K562 (cell line): ENCODE results near the gene ANXA7. TPM values are rescaled to one million over a fixed set of nuclear protein-coding genes. Genes with fewer than 3 reads are reported as not detected.
A peak's percentile ranks its signal among the peaks of the same experiment; 100 is the strongest.

ENCODE experiments used
- ATF4 ChIP-seq: fragments of 450-650 bp; formaldehyde crosslinking; IDR thresholded peaks from 2 replicates; pipeline ENCODE4 v1.4.0; 2022; ENCODE audit warnings: mild to moderate bottlenecking, moderate library complexity
- BHLHE40 ChIP-seq: IDR thresholded peaks from 2 replicates; pipeline ENCODE4 v1.6.1; 2011; ENCODE audit warnings: low read length, improper control_type of control experiment
- CBFB ChIP-seq: sonication (generic); formaldehyde crosslinking; IDR thresholded peaks from 2 replicates; pipeline ENCODE4 v1.4.0; 2020; ENCODE audit warnings: mild to moderate bottlenecking, missing genetic modification reagents
- CEBPB ChIP-seq: fragments of 450-650 bp; IDR thresholded peaks from 2 replicates; pipeline ENCODE4 v1.6.1; 2016; ENCODE audit warnings: missing genetic modification characterization, missing compliant biosample characterization
- CHD4 ChIP-seq: fragments of 200-600 bp; sonication (generic); IDR thresholded peaks from 3 replicates; pipeline ENCODE4 v1.6.1; 2012; ENCODE audit warnings: low read depth, mild to moderate bottlenecking, mixed read lengths, low read length, inconsistent platforms; ENCODE audit not compliant: insufficient read depth, insufficient replicate concordance, poor library complexity, severe bottlenecking
- E2F3 ChIP-seq: fragments of 250-450 bp; sonication (Bioruptor Pico); IDR thresholded peaks from 2 replicates; pipeline ENCODE4 v1.4.0; 2020; ENCODE audit warnings: mild to moderate bottlenecking
- EZH2 ChIP-seq: IDR thresholded peaks from 2 replicates; pipeline ENCODE4 v1.6.1; 2012; ENCODE audit warnings: low read depth, mild to moderate bottlenecking, inconsistent platforms, low read length, borderline replicate concordance
- GABPA ChIP-seq: fragments of 200-800 bp; sonication (Bioruptor generic); conservative IDR thresholded peaks from 2 replicates; pipeline ENCODE4 v1.6.1; 2016; ENCODE audit warnings: low read depth, missing genetic modification characterization, missing compliant biosample characterization
- NCOA4 ChIP-seq: fragments of 450-650 bp; IDR thresholded peaks from 2 replicates; pipeline ENCODE4 v1.6.1; 2018; ENCODE audit warnings: mild to moderate bottlenecking; ENCODE audit not compliant: partially characterized antibody
- POLR3A ChIP-seq: IDR thresholded peaks from 2 replicates; pipeline ENCODE4 v1.6.1; 2011; ENCODE audit warnings: borderline replicate concordance, mild to moderate bottlenecking, moderate library complexity; ENCODE audit not compliant: insufficient read length, insufficient read depth; ENCODE audit errors: extremely low read depth
- TARDBP ChIP-seq: fragments of 450-650 bp; IDR thresholded peaks from 2 replicates; pipeline ENCODE4 v1.6.1; 2016
- THRA ChIP-seq: fragments of 450-650 bp; IDR thresholded peaks from 2 replicates; pipeline ENCODE4 v1.6.1; 2017; ENCODE audit warnings: mild to moderate bottlenecking, moderate library complexity
- THRAP3 ChIP-seq: fragments of 450-650 bp; IDR thresholded peaks from 2 replicates; pipeline ENCODE4 v1.6.1; 2016; ENCODE audit warnings: mild to moderate bottlenecking, inconsistent platforms, borderline replicate concordance
- ZEB2 ChIP-seq: fragments of 450-650 bp; IDR thresholded peaks from 2 replicates; pipeline ENCODE4 v1.6.1; 2016
- ZNF121 ChIP-seq: sonication (generic); formaldehyde crosslinking; conservative IDR thresholded peaks from 2 replicates; pipeline ENCODE4 v1.8.0; 2022; ENCODE audit warnings: missing genetic modification reagents
- ZNF507 ChIP-seq: conservative IDR thresholded peaks from 2 replicates; pipeline ENCODE4 v1.6.1; 2017; ENCODE audit warnings: missing genetic modification characterization, missing compliant biosample characterization
- ZZZ3 ChIP-seq: fragments of 450-650 bp; IDR thresholded peaks from 2 replicates; pipeline ENCODE4 v1.6.1; 2016; ENCODE audit warnings: antibody characterized with exemption, mild to moderate bottlenecking, moderate library complexity
- polyA plus RNA-seq, 8 experiments: library from polyadenylated mRNA; depleted of rRNA in 4 of 8; stranded (reverse) in 5 of 8; unstranded in 3 of 8; fragments of >200 nt; fragmentation: Nextera tagmentation in 2 of 8; fragmentation: Illumina TruSeq in 1 of 8; extraction: Ambion mirVana in 2 of 8; extraction: Trizol in 1 of 8; gene quantifications; 2 replicates each; pipeline versions ENCODE4 v1.2.1 to v1.2.3, GENCODE V29; 2011 to 2014; ENCODE audit warnings: inconsistent platforms in 1 of 8, missing spikeins in 1 of 8
- total RNA-seq, 7 experiments: library from RNA; depleted of rRNA in 6 of 7; stranded (reverse); fragments of >200 nt in 6 of 7; fragmentation: Illumina TruSeq in 2 of 7; extraction: Trizol in 2 of 7; gene quantifications; 2 replicates each; pipeline versions ENCODE4 v1.2.1 to v1.2.3, GENCODE V29; 2011 to 2021; ENCODE audit warnings: low replicate concordance in 1 of 7
- TF ChIP-seq, protein P1 (sequence below): IDR thresholded peaks from 2 replicates; pipeline ENCODE4 v1.6.1; 2011; ENCODE audit warnings: borderline replicate concordance, low read depth, mild to moderate bottlenecking, moderate library complexity, low read length; ENCODE audit not compliant: insufficient read depth, poor library complexity, severe bottlenecking
- TF ChIP-seq, protein P2 (sequence below): sonication (generic); formaldehyde crosslinking; IDR thresholded peaks from 2 replicates; pipeline ENCODE4 v1.8.0; 2022; ENCODE audit warnings: mild to moderate bottlenecking, missing genetic modification reagents

Gene ANXA7
- total and polyA plus RNA-seq, 9 of the 15 experiments (the other 6 are each of a cell fraction or from before 2014, with no cell fraction given), result 81.6 to 157 (median 122) TPM

DNA sequence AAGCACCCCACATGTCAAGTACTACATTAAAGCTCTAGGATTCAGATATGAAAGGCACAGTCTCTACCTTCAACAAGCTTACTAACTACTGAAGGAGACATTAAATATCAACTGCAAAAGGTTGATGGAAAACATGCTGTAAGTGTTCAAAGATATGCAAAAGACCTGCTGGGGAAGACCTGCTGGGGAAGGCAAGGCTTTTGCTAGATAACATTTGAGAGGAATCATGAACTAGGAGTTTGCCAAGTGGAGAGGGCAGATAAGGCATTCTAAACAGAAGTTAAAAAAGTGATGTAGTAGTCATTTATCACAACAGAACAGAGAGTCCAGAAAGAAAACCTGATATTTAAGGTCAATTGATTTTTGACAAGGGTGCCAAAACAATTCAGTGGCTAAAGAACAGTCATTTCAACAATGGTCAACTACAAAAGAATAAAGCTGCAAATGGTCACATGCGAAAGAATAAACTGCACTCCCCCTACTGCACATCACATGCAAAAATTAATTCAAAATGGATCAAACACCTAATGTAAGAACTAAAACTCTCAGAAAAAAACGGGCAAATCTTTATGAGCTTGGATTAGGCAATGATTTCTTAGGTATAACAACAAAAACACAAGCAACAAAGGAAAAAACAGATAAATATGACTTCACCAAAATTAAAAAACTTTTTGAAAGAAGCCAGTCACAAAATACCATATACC is 42.5 kb upstream of the ANXA7 start (continued):
- TF ChIP-seq CHD4 (no peak), CBFB (CRISPR knock-in tag) (no peak), ZNF121 (CRISPR knock-in tag) (no peak), GABPA (tag) (peak; percentile 0; the same call in 1 of the 2 replicates), TARDBP (peak; percentile 94; the same call in 1 of the 2 replicates), ZEB2 (peak; percentile 87), THRA (no peak), POLR3A (no peak), CEBPB (tag) (no peak), NCOA4 (peak; percentile 80), THRAP3 (0 out of 2 replicates have a peak, but pooled peaks have one; percentile 49), BHLHE40 (peak; percentile 61; the same call in 1 of the 2 replicates), ZZZ3 (0 out of 2 replicates have a peak, but pooled peaks have one; percentile 15), E2F3 (CRISPR knock-in tag) (no peak), ZNF507 (tag) (no peak), ATF4 (CRISPR knock-in tag) (peak; percentile 60; the same call in 1 of the 2 replicates), EZH2 (no peak; the same call in 1 of the 2 replicates)
- TF ChIP-seq, protein P1, sequence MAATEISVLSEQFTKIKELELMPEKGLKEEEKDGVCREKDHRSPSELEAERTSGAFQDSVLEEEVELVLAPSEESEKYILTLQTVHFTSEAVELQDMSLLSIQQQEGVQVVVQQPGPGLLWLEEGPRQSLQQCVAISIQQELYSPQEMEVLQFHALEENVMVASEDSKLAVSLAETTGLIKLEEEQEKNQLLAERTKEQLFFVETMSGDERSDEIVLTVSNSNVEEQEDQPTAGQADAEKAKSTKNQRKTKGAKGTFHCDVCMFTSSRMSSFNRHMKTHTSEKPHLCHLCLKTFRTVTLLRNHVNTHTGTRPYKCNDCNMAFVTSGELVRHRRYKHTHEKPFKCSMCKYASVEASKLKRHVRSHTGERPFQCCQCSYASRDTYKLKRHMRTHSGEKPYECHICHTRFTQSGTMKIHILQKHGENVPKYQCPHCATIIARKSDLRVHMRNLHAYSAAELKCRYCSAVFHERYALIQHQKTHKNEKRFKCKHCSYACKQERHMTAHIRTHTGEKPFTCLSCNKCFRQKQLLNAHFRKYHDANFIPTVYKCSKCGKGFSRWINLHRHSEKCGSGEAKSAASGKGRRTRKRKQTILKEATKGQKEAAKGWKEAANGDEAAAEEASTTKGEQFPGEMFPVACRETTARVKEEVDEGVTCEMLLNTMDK, result no peak
- TF ChIP-seq, protein P2, sequence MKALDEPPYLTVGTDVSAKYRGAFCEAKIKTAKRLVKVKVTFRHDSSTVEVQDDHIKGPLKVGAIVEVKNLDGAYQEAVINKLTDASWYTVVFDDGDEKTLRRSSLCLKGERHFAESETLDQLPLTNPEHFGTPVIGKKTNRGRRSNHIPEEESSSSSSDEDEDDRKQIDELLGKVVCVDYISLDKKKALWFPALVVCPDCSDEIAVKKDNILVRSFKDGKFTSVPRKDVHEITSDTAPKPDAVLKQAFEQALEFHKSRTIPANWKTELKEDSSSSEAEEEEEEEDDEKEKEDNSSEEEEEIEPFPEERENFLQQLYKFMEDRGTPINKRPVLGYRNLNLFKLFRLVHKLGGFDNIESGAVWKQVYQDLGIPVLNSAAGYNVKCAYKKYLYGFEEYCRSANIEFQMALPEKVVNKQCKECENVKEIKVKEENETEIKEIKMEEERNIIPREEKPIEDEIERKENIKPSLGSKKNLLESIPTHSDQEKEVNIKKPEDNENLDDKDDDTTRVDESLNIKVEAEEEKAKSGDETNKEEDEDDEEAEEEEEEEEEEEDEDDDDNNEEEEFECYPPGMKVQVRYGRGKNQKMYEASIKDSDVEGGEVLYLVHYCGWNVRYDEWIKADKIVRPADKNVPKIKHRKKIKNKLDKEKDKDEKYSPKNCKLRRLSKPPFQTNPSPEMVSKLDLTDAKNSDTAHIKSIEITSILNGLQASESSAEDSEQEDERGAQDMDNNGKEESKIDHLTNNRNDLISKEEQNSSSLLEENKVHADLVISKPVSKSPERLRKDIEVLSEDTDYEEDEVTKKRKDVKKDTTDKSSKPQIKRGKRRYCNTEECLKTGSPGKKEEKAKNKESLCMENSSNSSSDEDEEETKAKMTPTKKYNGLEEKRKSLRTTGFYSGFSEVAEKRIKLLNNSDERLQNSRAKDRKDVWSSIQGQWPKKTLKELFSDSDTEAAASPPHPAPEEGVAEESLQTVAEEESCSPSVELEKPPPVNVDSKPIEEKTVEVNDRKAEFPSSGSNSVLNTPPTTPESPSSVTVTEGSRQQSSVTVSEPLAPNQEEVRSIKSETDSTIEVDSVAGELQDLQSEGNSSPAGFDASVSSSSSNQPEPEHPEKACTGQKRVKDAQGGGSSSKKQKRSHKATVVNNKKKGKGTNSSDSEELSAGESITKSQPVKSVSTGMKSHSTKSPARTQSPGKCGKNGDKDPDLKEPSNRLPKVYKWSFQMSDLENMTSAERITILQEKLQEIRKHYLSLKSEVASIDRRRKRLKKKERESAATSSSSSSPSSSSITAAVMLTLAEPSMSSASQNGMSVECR, result no peak
